ENCODE results near the gene GTF3C4. TPM values are rescaled to one million over a fixed set of nuclear protein-coding genes. Genes with fewer than 3 reads are reported as not detected.

GTF3C4 gene
- total and polyA plus RNA-seq, 2 experiments from 2014 or later, result 8.3 to 12.9 TPM

DNA sequence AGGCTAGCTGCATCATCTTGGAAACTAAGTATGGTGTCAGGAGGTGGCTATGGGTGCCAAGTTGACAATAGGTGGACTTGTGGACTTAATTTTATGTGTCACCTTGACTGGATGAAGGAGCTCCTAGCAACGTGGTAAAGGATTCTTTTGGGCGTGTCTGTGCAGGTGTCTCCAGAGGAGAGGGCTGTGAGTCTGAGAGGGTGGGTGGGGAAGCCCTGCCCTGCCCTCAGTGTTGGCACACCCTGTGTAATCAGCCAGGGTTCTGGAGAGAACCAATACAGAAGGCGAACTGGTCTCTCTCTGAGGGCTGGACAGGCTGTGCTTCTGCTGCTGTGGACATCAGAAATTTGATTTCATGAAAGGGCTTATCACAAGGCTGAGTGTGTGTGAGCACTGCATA, 61.0 kb downstream of the GTF3C4 start:
- H3K27ac ChIP-seq, result no peak overlapping the region
- no peaks in the 10 kb centered on the region for H3K36me3 ChIP-seq
- no peaks in the 10 kb centered on the region for H3K9me3 ChIP-seq (ENCODE audit: low read depth)
- no peak for DNase-seq (ENCODE audit: low read depth in 1 of 2, low spot score in 1 of 2)
- H3K4me3 ChIP-seq, result no peak overlapping the region
- peaks cover 3% of the 10 kb centered on the region for H3K27me3 ChIP-seq
- H3K4me1 ChIP-seq (ENCODE audit: low read depth), result no peaks in the 10 kb centered on the region
- TF ChIP-seq, protein P1, sequence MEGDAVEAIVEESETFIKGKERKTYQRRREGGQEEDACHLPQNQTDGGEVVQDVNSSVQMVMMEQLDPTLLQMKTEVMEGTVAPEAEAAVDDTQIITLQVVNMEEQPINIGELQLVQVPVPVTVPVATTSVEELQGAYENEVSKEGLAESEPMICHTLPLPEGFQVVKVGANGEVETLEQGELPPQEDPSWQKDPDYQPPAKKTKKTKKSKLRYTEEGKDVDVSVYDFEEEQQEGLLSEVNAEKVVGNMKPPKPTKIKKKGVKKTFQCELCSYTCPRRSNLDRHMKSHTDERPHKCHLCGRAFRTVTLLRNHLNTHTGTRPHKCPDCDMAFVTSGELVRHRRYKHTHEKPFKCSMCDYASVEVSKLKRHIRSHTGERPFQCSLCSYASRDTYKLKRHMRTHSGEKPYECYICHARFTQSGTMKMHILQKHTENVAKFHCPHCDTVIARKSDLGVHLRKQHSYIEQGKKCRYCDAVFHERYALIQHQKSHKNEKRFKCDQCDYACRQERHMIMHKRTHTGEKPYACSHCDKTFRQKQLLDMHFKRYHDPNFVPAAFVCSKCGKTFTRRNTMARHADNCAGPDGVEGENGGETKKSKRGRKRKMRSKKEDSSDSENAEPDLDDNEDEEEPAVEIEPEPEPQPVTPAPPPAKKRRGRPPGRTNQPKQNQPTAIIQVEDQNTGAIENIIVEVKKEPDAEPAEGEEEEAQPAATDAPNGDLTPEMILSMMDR (IDR thresholded peaks at IDR 0.05; ENCODE audit: low read depth, low read length), result no peak

DNA sequence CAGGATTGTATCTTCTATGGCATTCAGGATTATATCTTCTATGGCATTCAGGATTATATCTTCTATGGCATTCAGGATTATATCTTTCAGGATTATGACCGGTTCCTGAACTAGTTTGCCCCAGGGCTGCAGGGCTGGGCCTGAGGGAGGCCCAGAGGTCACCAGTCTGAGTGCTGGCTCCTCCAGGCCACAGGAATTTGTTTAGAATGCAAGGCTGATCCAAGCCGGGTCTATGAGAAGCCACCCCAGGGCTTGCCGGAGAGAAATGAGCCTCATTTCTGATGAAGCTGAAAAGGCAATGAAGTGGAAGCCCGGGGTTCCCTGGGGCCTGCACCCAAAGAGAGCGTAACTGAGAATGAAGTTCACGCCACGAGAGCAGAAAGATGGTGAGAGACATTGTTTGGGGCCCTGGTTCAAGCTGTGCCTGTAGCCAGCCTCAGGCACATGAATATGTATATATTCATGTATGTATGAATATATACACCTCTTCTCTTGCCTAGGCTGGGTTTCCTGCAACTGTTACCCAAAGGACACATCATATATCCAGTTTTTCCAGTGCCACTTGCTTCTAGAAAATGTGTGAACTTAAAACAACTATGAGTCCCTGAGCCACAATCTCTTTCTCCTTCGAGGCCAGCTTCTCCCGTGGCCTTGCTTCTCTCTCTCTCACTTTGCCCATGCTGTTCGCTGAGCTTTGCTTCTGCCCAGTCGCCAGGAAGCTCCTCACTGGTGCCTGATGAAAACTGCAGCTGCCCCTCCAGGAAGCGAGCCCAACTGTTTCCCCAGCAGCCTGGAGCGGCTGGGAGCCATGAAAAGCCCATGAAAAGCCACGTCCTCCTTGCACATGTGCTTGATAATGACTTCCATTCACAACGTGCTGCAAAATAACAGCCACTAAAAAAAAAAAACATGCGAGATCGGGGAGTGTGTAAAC, 62.3 kb downstream of the GTF3C4 start:
- TF ChIP-seq, protein P1 (IDR thresholded peaks at IDR 0.05; ENCODE audit: low read depth, low read length), result no peak
- no peaks in the 10 kb centered on the region for H3K4me1 ChIP-seq (ENCODE audit: low read depth)
- no peaks in the 10 kb centered on the region for H3K9me3 ChIP-seq (ENCODE audit: low read depth)
- H3K27me3 ChIP-seq, result peaks cover 7% of the 10 kb centered on the region
- no peak overlapping the region for H3K4me3 ChIP-seq
- DNase-seq (ENCODE audit: low read depth in 1 of 2, low spot score in 1 of 2), result no peak
- H3K36me3 ChIP-seq, result no peaks in the 10 kb centered on the region
- H3K27ac ChIP-seq, result no peak overlapping the region

DNA sequence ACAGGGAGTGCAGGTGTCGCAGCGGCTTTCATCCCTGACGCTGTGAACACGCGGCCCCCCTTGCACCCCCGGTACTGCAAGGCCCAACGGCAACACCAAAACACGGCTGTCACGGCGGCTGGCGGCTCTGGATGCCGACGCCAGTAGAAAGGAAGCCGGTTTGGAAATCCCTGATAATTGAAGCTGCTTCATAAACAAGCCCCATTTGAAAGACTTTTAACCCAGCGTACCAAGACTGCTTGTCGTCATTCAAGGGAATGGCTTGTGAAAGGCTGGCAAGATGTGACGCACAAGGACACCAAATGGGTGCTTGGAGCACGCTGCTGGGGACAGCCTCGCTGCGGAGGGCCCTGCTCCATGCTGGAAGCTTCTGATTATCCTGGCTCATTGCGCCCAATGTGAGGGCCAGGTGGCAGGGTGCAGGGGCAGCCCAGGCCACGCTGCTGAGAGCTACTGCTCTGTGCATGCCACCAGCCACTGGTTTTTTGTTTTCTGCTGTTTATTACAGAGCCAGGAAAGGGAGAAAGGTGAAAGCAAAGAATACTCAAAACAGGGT, 63.1 kb downstream of the GTF3C4 start:
- Histone ChIP-seq H3K4me3 (no peak overlapping the region), H3K36me3 (no peaks in the 10 kb centered on the region), H3K9me3 (ENCODE audit: low read depth) (no peaks in the 10 kb centered on the region), H3K27ac (no peak overlapping the region), H3K4me1 (ENCODE audit: low read depth) (no peaks in the 10 kb centered on the region), H3K27me3 (peaks cover 6% of the 10 kb centered on the region)
- DNase-seq (ENCODE audit: low read depth in 1 of 2, low spot score in 1 of 2), result no peak
- TF ChIP-seq, protein P1 (IDR thresholded peaks at IDR 0.05; ENCODE audit: low read depth, low read length), result no peak

DNA sequence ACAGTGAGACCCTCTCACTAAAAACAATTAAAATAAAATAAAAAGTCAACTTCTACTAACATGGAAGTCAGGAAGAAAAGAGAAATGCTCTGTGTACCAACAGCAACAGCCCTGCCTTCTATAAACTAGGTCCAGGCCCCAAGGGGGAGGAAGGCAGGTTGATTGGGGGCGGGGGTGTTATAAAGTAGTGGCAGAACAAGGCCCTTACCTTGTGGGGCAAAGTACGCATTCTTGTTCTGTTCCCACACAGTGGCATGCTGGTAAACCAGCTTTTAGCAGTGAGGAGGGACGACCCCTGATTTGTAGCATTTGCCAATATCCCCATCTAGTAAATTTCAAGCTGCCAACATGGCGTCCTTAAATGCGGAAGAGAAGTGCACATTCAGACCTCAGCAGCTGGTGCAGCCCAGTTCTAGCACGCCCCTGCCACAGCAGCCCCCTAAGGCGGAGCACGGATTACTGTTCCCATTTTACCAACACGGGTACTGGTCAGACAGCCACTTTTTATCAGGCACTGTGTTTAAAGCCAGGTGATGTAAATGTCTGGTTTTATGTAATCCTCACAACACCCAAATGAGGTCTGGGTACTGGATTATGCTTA, 69.5 kb downstream of the GTF3C4 start:
- H3K4me1 ChIP-seq (ENCODE audit: low read depth), result peaks cover 10% of the 10 kb centered on the region
- no peaks in the 10 kb centered on the region for H3K9me3 ChIP-seq (ENCODE audit: low read depth)
- no peak for DNase-seq (ENCODE audit: low read depth in 1 of 2, low spot score in 1 of 2)
- peaks cover 48% of the 10 kb centered on the region for H3K27me3 ChIP-seq
- no peaks in the 10 kb centered on the region for H3K36me3 ChIP-seq
- no peak overlapping the region for H3K27ac ChIP-seq
- TF ChIP-seq, protein P1 (IDR thresholded peaks at IDR 0.05; ENCODE audit: low read depth, low read length), result no peak
- no peak overlapping the region for H3K4me3 ChIP-seq

DNA sequence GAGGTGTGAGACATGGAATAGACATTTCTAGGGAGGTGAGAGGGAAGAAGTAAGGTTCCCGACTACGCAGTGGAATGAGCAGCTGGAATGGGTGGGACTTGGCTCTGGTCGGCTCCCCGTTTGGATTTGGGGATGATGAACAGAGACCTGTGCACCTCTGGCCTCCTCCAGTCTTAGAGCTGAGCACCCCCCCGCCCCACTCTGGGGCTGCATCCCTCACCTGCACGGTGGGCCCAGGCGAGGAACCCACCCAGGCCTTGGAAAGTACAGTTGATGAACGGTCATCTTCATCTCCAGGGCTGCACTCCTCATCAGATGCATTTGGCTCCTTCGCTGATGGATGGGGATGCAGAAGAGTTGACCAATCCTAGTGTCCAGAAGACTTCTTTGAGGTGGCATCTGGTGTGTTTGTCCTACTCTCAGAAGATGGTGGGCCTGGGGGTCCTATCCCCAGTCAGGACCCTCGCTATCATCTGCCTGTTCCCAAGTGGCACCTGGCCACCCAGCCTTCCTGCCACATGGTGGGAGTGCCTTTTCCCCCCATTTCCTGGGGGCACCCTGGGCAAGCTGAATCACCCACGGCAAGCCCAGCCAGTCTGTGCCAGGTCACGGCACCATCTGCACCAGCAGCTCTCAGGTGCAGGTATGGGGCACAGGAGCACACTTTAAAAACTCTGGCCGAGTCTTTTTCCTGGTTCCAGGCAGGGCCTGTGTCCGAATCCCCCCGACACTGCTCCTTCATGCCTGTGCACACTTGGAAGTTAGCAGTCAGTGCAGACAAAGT, 70.5 kb downstream of the GTF3C4 start:
- no peaks in the 10 kb centered on the region for H3K9me3 ChIP-seq (ENCODE audit: low read depth)
- DNase-seq (ENCODE audit: low read depth in 1 of 2, low spot score in 1 of 2), result no peak
- peaks cover 51% of the 10 kb centered on the region for H3K27me3 ChIP-seq
- no peak overlapping the region for H3K4me3 ChIP-seq
- TF ChIP-seq, protein P1 (IDR thresholded peaks at IDR 0.05; ENCODE audit: low read depth, low read length), result no peak
- H3K4me1 ChIP-seq (ENCODE audit: low read depth), result peaks cover 19% of the 10 kb centered on the region
- no peaks in the 10 kb centered on the region for H3K36me3 ChIP-seq
- no peak overlapping the region for H3K27ac ChIP-seq
